DMS 273 treated with DMSO at 0.1 percent for 48 hours (cell line): ENCODE measurements around the gene NUDT11.
"Not testable (repeated sequence)": the region's sequence is repeated elsewhere in the genome, so short reads cannot be mapped to it uniquely, and the experiment has no call there.

ENCODE experiments used
- DNase-seq: peaks from one replicate; lab custom pipeline; 2025; lab: John Stamatoyannopoulos, UW

Gene NUDT11

DNA sequence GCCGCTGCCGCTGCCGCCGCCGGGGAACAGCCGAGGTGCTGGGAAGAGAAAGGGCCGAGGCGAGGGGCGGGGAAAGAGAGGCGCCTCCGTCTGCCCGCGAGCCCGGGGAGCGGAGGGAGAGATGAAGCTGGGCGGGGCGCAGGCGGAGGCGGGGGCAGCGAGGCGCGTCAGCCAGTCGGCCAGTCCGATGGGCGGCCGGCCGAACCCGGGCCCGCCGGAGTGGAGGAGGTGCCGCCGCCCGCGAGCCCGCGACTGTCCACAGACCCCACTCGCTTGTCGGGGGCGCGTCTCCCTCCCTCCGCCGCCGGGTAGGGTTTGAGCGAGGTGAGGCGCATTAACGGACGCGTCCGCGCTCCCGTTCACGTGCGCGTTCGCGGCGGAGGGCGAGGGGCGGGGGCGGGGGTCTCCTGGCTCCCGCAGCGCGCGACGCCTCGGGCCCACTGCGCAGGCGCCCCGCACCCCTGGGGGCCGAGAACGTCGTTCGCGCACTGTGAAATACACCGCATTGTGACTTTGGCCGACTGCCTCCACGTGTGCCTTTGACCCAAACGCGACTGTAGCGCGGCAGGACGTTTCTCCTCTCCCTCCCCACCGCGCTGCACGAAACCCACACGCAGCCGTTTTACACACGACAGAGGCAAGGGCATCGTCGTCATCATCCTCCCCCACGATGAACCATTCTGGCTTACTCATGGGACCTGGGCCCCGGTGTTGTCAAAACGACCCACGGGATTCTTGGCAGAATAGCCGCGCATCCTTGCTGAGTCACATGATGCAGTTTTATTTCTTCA, at the start of gene NUDT11:
NUDT11 (minus strand) TSS at position 92 of the 791 bp plus-strand sequence. CDS start 148 bp downstream, outside the sequence.
- DNase-seq: no peak

DNA sequence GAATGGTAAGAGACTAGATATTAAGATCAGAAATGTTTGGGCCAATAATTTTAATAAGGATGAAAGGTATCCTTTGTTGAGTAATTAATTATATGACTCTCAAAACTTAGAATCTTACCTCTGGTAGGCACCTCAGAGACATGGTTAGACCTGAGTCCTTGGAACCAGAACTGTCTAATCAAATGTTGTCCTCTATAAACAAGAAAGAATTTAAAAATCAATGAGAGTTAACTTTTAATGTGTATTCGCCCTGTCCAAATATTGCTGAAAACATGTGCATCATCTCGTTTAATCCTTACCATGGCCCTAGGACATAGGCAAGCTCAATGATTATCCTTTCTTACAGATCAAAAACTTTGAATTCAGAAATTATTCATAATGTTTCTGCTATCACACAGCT, 24.0 kb upstream of the NUDT11 start:
- DNase-seq: no peak

- not testable (repeated sequence) for DNase-seq
Observed at GRCh38 chrX:51519131-51519530, 22.7 kb upstream of the NUDT11 start.

- no peak for DNase-seq
Observed at GRCh38 chrX:51507551-51507950, 11.2 kb upstream of the NUDT11 start.

DNA sequence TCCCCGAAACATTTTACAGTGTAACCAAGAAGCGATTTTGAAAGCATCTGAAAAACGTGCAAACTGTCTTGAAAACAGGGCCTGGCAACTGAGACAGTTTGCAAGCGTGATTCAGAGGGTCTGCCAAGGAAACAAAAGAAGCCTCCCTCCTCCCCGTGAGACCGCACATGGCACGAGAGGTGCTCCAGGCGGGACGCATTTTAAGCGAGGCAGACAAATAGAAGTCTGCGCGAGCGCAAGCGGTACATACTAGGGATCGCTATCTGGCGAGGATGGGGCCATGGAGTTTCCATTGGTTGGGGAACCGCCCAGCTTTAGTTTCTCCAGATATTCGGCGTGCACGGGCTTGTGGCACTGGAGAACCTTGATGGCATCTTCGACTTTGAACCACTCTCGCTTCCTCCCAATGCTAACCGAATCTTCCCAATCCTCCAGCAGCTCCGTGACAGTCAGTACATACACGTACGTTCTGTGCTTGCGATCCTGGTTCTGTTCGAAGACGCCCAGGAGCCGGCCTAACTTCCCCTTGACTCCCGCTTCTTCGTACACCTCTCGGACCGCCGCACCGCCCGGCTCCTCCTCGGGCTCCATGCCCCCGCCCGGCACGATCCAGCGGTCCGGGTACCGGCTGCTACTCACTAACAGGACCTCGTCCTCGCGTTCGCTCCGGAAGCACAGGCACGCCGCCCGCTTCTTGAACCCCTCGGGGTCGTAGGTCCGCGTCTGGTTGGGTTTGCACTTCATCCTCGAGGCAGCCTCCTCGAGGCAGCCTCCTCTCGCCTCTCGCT, 497 bp downstream of the NUDT11 start:
- not testable (repeated sequence) for DNase-seq

DNA sequence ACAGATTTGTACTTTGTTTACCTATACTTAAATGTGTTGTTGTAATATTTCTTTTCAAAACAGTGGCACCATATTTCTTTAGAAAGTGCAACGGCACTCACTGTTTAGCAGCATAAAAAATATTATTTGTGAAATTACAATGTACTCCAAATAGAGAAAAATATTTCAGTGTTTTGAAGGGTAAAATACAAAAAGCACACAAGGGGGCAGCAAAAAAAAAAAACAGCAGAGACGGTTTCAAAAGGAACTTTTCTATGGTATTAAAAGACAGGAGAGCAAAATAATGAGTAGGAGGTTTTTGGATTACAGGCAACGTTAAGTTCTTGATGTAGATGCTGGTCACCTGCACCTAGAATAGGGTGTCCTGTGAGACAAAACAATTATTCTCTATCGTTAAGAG, 2.0 kb downstream of the NUDT11 start:
- no peak for DNase-seq

DNA sequence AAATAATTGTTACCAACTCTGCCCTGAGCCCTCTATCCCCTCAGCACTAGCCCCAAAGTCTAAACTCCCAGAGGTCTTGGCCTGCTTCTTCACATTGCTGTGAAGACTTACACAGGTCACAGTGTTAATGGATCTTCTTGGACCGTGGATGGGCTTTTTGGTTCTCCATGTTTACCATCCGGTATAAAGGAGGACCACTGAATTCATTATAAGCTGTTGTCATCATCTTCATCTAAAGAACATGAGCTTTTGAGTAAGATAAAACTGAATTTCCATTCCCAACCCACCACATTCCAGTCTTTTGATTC, 8.5 kb downstream of the NUDT11 start:
- DNase-seq: no peak

DNA sequence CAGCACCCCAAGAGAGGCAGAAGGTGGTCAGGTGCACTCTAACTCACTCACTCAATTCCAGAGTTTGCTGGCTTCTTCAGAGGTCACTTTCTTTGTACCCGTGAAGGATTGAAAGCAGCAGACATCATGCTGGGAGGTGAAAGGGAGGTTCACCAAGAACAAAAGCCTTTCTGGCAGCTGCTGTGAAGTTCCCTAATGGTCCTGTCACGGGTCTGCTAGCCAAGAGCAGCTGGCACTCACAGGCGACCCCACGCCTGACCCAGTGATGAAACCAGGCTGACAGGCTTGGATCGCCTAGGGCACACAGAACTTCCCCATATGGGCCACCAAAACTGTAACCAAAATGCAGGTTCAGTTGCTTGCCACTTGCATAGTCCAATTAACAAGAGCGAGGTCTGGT, 11.8 kb downstream of the NUDT11 start:
- no peak for DNase-seq

DNA sequence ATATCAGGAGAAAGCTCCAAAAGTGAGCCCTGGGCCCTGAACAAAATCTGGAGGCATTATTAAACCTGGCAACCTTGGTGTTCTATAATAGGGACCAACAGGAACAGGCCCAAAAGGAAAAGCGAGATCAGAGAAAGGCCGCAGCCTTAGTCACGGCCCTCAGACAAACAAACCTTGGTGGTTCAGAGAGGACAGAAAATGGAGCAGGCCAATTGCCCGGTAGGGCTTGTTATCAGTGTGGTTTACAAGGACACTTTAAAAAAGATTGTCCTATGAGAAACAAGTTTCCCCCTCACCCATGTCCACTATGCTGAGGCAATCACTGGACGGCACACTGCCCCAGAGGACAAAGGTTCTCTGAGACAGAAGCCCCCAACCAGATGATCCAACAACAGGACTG, 14.0 kb downstream of the NUDT11 start:
- DNase-seq: not testable (repeated sequence)

GRCh38 chrX:51476930-51477329, 19.5 kb downstream of the NUDT11 start:
- no peak for DNase-seq

DNA sequence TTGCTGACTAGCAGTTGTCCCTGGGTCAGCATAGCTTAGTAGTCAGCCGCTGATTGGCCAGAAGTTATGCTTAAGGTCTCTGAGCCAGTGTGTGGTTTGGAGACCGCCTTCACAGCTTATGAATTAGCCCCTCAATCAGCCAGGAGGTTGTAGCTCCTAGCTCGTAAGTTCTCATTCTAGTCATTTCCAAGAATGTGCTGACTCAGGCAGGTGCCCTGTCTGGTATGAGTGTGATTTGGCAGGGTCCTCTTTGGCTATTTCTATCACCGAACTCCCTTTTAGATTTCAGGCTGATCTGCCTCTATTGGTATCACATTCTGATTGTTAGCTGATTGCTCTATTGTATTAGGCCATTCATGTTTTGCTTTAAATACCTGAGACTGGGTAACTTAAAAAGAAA, 33.1 kb downstream of the NUDT11 start:
- no peak for DNase-seq

DNA sequence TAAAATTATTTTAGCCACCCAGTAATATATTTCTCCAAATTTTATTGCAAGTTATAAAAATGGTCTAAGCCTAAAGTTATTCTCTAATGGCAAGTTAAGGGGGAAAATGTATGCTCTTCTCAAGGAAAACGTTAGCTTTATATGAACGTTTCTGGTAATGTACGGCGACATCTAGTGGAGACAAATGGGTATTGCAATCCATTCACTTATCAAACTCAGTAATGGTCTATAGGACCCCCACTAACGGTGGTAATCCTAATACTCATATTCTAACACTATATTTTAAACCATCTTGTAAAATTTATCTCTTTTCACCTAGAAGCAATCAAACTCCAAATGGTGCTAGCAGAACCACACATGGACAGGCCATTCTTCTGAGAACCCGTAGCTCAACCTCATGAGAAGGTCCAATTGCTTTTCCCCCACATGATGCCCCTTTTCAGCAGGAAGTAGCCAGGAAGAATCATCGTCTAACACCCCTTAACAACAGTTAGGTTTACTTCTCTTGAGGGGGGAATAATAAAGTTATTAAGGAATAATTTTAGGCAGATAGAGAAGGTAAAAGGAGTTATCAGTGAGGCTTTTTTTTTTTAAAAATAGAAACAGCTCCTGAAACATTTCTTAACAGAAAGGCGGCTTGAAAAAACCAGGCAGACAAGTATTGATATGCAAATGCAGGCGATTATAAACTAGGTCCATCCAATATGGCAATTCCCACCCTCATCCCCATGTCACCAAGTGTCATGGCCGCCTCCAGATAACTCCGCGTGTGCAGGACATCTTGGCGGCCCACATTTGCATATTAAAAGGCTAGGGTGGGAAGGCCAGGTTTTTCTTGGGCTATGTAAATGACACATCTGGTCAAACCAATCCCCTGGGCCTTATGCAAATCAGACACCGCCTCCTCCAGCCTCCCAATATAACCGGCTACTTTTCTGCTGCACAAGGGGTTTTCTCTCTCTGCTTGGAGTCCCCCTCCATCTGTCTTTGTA, 35.0 kb downstream of the NUDT11 start:
- no peak for DNase-seq

GRCh38 chrX:51459125-51459524, 37.3 kb downstream of the NUDT11 start:
- no peak for DNase-seq

DNA sequence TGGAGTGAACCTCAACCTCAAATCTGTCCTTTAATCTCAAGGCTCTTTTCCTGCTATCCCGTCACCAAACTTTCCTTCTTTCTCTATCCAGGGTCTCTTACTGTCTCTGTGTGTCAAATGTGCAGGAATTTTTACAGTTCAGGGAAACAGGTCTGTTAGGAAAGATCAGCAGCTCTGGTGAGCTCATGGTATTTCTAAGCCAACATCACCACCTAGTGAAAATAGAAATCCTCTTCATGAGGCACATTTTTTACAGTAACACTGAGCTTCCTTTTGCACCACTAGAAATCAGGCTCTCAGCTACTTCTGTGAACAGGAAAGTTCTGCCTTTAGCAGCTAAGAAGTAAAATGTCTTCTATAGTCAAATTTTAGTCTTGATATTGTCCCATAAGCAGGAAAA, 39.6 kb downstream of the NUDT11 start:
- no peak for DNase-seq

DNA sequence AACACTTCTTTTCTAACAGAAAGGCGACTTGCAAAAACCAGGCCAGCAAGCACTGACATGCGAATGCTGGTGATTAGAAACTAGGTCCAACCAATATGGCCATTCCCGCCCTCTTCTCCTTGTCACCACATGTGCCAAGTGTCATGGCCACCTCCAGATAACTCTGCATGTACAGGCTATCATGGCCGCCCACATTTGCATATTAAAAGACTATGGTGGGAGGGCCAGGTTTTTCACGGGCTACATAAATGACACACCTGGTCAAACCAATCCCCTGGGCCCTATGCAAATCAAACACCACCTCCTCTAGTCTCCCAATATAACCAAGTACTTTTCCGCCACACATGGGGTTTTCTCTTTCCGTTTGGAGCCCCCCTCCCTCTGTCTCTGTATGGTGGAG, 40.1 kb downstream of the NUDT11 start:
- DNase-seq: no peak

DNA sequence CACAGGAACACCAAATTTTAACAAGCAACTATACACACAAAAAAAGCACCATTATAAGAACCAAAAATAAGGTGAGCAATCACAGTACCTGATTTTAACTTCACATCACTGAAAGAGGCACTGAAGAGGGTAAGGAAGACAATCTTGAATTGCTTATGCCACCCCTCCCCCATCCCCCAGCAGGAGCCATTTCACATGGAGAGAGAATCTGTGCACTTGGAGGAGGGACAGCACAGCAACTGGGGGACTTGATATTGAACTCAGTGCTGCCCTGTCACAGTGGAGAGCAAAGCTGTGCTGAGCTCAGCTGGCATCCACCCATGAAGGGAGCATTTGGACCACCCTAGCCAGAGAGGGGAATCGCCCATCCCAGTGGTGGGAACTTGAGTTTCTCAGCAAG, 56.0 kb downstream of the NUDT11 start:
- DNase-seq: no peak
